ENCODE measurements around the gene PTPRM.

The PTPRM gene

DNA sequence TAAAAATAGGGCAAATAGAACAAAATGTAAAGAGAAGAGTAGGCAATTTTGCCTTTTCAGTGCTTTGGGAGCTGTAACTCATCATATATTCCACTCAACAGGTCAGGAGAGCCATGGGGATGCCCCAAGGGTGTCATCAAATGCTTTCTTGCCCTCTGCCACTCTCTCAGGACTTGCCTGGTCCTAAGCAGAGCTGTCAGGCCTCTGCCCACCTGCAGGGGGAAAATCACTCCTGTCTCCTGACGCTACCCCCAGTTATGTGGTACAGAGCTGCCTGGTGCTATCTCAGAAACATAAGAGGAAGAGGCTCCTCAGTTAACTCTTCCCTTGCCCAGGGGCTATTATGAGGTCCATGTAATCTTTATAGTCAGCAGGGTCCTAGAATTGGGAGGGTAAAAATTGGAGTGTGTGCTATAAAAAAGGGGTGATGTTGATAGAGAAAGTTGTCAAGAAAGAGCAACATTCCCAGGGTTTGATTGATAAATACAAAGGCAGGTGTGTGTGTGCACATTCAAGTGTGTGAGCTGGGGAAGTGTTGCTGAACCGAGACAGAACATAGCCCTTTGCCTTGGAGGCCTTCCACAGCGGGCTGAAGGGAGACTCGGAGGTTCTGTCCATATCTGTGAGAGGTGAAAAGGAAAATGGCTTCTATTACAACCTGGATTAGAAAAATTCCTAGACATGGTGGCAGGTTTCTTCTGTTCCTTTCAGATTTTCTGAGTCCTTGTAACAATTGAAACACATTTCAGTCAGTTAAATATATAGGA, 25.4 kb downstream of the PTPRM start:
- TF ChIP-seq, protein P1, sequence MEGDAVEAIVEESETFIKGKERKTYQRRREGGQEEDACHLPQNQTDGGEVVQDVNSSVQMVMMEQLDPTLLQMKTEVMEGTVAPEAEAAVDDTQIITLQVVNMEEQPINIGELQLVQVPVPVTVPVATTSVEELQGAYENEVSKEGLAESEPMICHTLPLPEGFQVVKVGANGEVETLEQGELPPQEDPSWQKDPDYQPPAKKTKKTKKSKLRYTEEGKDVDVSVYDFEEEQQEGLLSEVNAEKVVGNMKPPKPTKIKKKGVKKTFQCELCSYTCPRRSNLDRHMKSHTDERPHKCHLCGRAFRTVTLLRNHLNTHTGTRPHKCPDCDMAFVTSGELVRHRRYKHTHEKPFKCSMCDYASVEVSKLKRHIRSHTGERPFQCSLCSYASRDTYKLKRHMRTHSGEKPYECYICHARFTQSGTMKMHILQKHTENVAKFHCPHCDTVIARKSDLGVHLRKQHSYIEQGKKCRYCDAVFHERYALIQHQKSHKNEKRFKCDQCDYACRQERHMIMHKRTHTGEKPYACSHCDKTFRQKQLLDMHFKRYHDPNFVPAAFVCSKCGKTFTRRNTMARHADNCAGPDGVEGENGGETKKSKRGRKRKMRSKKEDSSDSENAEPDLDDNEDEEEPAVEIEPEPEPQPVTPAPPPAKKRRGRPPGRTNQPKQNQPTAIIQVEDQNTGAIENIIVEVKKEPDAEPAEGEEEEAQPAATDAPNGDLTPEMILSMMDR (conservative IDR thresholded peaks at IDR 0.05), result no peak
- H3K27ac ChIP-seq, result no peak overlapping the region

DNA sequence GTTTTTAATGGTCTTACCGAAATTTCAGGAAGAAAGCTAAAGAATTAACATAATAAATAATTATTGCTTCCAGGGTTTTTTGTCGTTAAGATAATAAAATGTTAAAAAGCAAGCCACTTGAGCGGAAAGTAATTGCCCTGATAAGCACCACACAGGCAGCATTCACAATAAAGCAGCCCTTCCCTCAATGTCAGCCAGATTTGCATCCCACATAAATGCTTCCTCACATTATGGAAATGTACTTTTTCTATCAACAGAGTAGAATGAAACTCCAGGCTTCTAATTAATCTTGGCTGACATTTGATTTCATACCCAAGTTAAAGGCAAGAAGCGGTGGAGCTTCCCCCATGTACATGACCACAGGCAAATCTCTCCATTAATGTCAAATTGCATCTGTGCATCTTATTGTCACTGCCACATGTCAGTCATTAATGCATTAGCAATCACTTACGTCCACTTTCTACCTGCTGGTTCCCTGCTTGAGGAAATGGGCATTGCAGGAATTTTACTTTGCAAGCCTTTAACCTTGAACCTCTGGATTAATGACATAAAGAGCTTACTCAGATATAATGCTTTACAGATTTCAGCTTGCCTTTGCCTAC, 26.2 kb downstream of the PTPRM start:
- TF ChIP-seq, protein P1 (conservative IDR thresholded peaks at IDR 0.05), result no peak

DNA sequence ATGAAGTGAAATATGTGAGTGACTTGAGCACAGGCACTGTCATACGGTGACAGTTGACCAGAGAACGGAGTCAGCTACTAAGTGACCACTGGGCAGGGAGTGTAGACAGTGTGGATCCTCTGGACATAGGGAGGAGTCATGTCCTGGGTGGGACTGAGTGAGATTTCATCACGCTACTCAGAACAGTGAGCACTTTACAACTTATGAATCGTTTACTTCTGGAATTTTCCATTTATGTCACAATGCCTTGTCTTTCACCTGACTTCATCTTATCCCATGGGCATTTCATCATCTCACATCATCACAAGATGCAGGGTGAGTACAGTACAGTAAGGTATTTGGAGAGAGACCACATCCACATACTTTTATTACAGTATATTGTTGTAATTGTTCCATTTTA, 29.0 kb downstream of the PTPRM start:
- TF ChIP-seq, protein P1 (conservative IDR thresholded peaks at IDR 0.05), result no peak
- H3K27ac ChIP-seq, result no peak overlapping the region

More for the DNA sequence above, 26.2 kb downstream of the PTPRM start:
- H3K27ac ChIP-seq, result no peak overlapping the region

DNA sequence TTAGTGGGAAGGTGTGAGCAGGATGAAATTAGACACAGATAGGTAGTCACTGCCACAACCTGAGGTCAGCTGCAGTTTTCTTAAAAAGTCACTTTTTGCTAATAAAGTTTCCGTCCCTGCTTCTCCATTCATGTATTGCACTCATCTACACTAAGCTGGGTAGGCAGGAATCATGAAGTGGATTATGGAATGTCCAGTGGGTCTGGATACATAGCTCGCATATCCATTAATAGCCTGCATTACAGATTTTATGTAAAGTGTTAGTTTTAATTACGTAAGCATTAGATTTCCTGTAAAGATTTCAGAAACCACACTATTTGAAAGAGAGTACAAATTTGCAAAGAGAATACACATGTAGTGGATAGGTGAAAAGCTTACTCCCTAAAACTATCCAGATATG, 30.4 kb downstream of the PTPRM start:
- TF ChIP-seq, protein P1 (conservative IDR thresholded peaks at IDR 0.05), result no peak

DNA sequence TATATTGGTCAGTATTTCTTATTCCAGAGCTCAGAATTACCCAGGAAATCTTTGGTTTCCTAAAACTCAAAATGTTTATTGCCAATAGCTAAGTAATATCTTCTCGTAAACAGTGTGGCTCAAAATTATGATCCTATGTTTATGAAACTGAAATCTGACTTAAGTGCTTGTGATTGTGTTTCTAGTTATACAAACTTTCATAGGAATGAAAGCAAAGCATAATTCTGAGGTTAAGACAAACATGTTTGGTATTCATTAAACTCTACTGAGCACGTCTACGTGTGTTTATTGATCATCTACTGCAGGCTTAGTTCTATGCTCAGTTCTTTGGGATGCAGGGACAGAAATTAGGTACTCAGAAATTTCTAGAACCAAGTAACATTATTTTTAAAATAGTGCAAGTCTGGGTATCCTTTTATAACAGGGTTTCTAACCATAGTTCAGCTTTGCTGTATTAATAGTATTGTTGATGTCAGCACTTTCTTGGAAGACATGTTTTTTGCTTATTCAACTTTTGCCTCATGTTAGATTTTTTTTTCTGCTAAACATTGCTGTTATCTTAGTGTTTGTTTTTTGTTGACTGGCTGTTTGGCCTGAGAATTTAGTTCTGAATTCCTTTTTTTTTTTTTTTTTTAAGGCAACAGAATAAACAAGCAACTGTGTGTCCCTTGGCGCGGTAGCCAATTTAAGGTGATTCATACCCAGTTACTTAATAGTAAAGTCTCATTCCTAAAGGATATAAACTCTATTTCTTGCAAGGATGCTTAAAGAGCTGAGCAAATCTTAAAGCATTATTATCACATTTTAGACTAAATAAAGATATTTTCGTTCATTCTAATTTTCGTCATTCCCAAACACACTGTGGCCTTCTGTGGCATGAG, 31.3 kb downstream of the PTPRM start:
- TF ChIP-seq, protein P1 (conservative IDR thresholded peaks at IDR 0.05), result no peak
- H3K27ac ChIP-seq, result no peak overlapping the region

More for the DNA sequence above, 30.4 kb downstream of the PTPRM start:
- H3K27ac ChIP-seq, result no peak overlapping the region

DNA sequence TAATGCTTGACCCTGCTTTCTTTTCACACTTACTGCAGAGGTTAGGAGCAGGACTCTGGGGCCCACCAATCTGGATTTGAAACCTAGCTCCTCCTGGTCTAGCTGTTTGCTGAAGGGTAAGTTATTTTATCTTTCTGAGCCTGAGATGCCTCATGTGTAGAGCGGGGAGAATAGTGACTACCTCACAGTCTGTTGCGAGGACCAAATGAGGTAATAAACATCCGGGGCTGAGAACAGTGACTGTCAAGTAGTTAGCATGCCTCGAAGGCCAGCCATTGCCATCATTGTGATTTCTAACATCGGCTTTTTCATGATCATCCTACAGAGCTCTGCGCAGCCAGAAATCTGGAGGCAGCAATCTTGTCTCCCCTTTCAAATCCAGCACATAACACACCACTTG, 32.9 kb downstream of the PTPRM start:
- TF ChIP-seq, protein P1 (conservative IDR thresholded peaks at IDR 0.05), result no peak
- no peak overlapping the region for H3K27ac ChIP-seq
